ENCODE data around the gene DCTPP1. TPM values are rescaled to one million over a fixed set of nuclear protein-coding genes. Genes with fewer than 3 reads are reported as not detected.

Gene DCTPP1
- total RNA-seq, 1 experiment from 2014 or later: 125 TPM

GRCh38 chr16:30414159-30414558 lies 15.7 kb downstream of the DCTPP1 start:
- DNase-seq (ENCODE audit: low read depth, low spot score): no peak
- CTCF ChIA-PET: interaction anchor here (0.7 kb wide), 1 partner anchor 302 kb away, joined by 3 read pairs; no protein-coding TSS in a partner anchor
- TF ChIP-seq TCF7L2 (IDR thresholded peaks at IDR 0.05; ENCODE audit: borderline replicate concordance, extremely low read depth, insufficient read depth, insufficient read length): no peak
- TF ChIP-seq SIN3A (IDR thresholded peaks at IDR 0.05; ENCODE audit: low read depth): no peak
- no peak for TF ChIP-seq SRF (IDR thresholded peaks at IDR 0.05; ENCODE audit: low read depth)
- TF ChIP-seq EZH2phosphoT487 (IDR thresholded peaks at IDR 0.05; ENCODE audit: borderline replicate concordance): no peak
- TF ChIP-seq SP1 (IDR thresholded peaks at IDR 0.05; ENCODE audit: low read depth): no peak
- TF ChIP-seq CEBPB (IDR thresholded peaks at IDR 0.05; ENCODE audit: low read depth): no peak
- TF ChIP-seq, protein P1, sequence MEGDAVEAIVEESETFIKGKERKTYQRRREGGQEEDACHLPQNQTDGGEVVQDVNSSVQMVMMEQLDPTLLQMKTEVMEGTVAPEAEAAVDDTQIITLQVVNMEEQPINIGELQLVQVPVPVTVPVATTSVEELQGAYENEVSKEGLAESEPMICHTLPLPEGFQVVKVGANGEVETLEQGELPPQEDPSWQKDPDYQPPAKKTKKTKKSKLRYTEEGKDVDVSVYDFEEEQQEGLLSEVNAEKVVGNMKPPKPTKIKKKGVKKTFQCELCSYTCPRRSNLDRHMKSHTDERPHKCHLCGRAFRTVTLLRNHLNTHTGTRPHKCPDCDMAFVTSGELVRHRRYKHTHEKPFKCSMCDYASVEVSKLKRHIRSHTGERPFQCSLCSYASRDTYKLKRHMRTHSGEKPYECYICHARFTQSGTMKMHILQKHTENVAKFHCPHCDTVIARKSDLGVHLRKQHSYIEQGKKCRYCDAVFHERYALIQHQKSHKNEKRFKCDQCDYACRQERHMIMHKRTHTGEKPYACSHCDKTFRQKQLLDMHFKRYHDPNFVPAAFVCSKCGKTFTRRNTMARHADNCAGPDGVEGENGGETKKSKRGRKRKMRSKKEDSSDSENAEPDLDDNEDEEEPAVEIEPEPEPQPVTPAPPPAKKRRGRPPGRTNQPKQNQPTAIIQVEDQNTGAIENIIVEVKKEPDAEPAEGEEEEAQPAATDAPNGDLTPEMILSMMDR (IDR thresholded peaks at IDR 0.05 in 2 of 3, conservative IDR thresholded peaks at IDR 0.05 in 1 of 3; ENCODE audit: borderline replicate concordance in 1 of 3, insufficient read depth in 1 of 3, low read depth in 2 of 3, low read length in 2 of 3): no peak
- TF ChIP-seq YY1 (IDR thresholded peaks at IDR 0.05; ENCODE audit: extremely low read depth, insufficient replicate concordance, low read depth, low read length): no peak
- no peak for TF ChIP-seq ZNF274 (IDR thresholded peaks at IDR 0.05; ENCODE audit: low read depth, low read length)
- TF ChIP-seq EGR1 (IDR thresholded peaks at IDR 0.05; ENCODE audit: low read depth): no peak
- no peak for TF ChIP-seq EZH2 (IDR thresholded peaks at IDR 0.05)
- no peak for TF ChIP-seq JUND (IDR thresholded peaks at IDR 0.05)

More at GRCh38 chr16:30414159-30414558, 15.7 kb downstream of the DCTPP1 start:
- H2AFZ ChIP-seq (ENCODE audit: low read depth, low read length, poor library complexity, severe bottlenecking): no peak overlapping the region
- H3K27ac ChIP-seq (ENCODE audit: low read depth, low read length): no peak overlapping the region
- H3K9me2 ChIP-seq (ENCODE audit: insufficient read depth): no peaks in the 10 kb centered on the region
- peaks cover 3% of the 10 kb centered on the region; the same call in 1 of the 2 replicates for H4K20me1 ChIP-seq (ENCODE audit: insufficient read depth)
- BruUV-seq (replicated peaks): no TSS peak
- RAD21 ChIA-PET (ENCODE audit: low non-redundant PET in 1 of 2, low total read pairs in 2 of 2, uncharacterized antibody in 2 of 2, unreplicated experiment in 2 of 2): no interaction called here
- peaks cover 6 to 26% of the 10 kb centered on the region in 2 experiments; a peak in 1 of 4 replicates for H3K36me3 ChIP-seq (ENCODE audit: control insufficient read depth in 1 of 2, insufficient read depth in 2 of 2, low read length in 2 of 2)
- no peaks in the 10 kb centered on the region for H3K27me3 ChIP-seq (ENCODE audit: insufficient read depth, low read length)
- peaks cover 11 to 40% of the 10 kb centered on the region in 2 experiments for H3K4me1 ChIP-seq (ENCODE audit: control insufficient read depth in 1 of 2, insufficient read depth in 2 of 2, low read length in 2 of 2)
- H3K4me3 ChIP-seq (replicated peaks in 1 of 2; ENCODE audit: low read depth in 1 of 2, low read length in 2 of 2): no peak overlapping the region
- H3K9me3 ChIP-seq (ENCODE audit: control insufficient read depth in 1 of 2, insufficient read depth in 1 of 2, low read depth in 1 of 2, low read length in 2 of 2): no peaks in the 10 kb centered on the region
- intact Hi-C loops (cut with micrococcal nuclease): no loop called here
- H3K9ac ChIP-seq (ENCODE audit: low read length): no peak overlapping the region
- POLR2A ChIA-PET: no interaction called here
- peaks cover 39% of the 10 kb centered on the region for H3K79me2 ChIP-seq (ENCODE audit: insufficient read depth, low read length)
- peak overlapping the region; percentile 37; the same call in 1 of the 2 replicates for H3K4me2 ChIP-seq (ENCODE audit: low read length)
- no peak for ATAC-seq
